H9 (cell line): ENCODE results near the gene VPS41. TPM values are rescaled to one million over a fixed set of nuclear protein-coding genes. Genes with fewer than 3 reads are reported as not detected.

Source experiments
- DNase-seq: peaks from one replicate; pipeline ENCODE4 v3.0.0-alpha.2; 2017
- H2AFZ ChIP-seq: one replicate; pipeline ENCODE4 v1.6.1; 2013; ENCODE audit warnings: mild to moderate bottlenecking, low read length, control low read depth, moderate library complexity
- H2AK5ac ChIP-seq: 2 replicates; pipeline ENCODE4 v1.6.1; 2013; ENCODE audit warnings: low read length, control low read depth, mixed read lengths; ENCODE audit not compliant: insufficient read length
- H2BK120ac ChIP-seq: one replicate; pipeline ENCODE4 v1.6.1; 2013; ENCODE audit warnings: low read depth, mild to moderate bottlenecking, low read length, control low read depth, inconsistent platforms; ENCODE audit not compliant: poor library complexity, severe bottlenecking
- H2BK12ac ChIP-seq: 2 replicates; pipeline ENCODE4 v1.6.1; 2013; ENCODE audit warnings: low read length, control low read depth, mixed read lengths, low read depth; ENCODE audit not compliant: insufficient read length
- H2BK15ac ChIP-seq: 2 replicates; pipeline ENCODE4 v1.6.1; 2013; ENCODE audit warnings: low read depth, low read length, control low read depth
- H2BK20ac ChIP-seq: one replicate; pipeline ENCODE4 v1.6.1; 2013; ENCODE audit warnings: low read depth, mild to moderate bottlenecking, low read length, control low read depth, inconsistent platforms; ENCODE audit not compliant: poor library complexity, severe bottlenecking
- H2BK5ac ChIP-seq: 2 replicates; pipeline ENCODE4 v1.6.1; 2013; ENCODE audit warnings: low read length, control low read depth, mixed read lengths; ENCODE audit not compliant: insufficient read length
- H3K14ac ChIP-seq: 2 replicates; pipeline ENCODE4 v1.6.1; 2013; ENCODE audit warnings: low read length, control low read depth; ENCODE audit not compliant: insufficient read depth
- H3K18ac ChIP-seq: 2 replicates; pipeline ENCODE4 v1.6.1; 2013; ENCODE audit warnings: low read depth, mild to moderate bottlenecking, mixed read lengths, low read length, control low read depth; ENCODE audit not compliant: insufficient read length
- H3K23ac ChIP-seq: 2 replicates; pipeline ENCODE4 v1.6.1; 2013; ENCODE audit warnings: low read length, control low read depth, mixed read lengths, low read depth; ENCODE audit not compliant: insufficient read length
- H3K23me2 ChIP-seq: 2 replicates; pipeline ENCODE4 v1.6.1; 2013; ENCODE audit warnings: low read depth, mild to moderate bottlenecking, mixed read lengths, low read length, control low read depth; ENCODE audit not compliant: insufficient read length, poor library complexity, severe bottlenecking
- H3K27ac ChIP-seq: 2 replicates; pipeline ENCODE4 v1.5.1; 2013; ENCODE audit warnings: low read length, control low read depth, mixed read lengths, low read depth; ENCODE audit not compliant: insufficient read length
- H3K27me3 ChIP-seq: 2 replicates; pipeline ENCODE4 v1.6.1; 2013; ENCODE audit warnings: low read length, control low read depth, inconsistent platforms; ENCODE audit not compliant: insufficient read depth
- H3K4ac ChIP-seq: 2 replicates; pipeline ENCODE4 v1.6.1; 2013; ENCODE audit warnings: low read depth, mild to moderate bottlenecking, control low read depth, inconsistent platforms, low read length, moderate library complexity
- H3K4me1 ChIP-seq: 2 replicates; pipeline ENCODE4 v1.6.1; 2013; ENCODE audit warnings: low read length, control low read depth, inconsistent platforms; ENCODE audit not compliant: insufficient read depth
- H3K4me2 ChIP-seq: 2 replicates; pipeline ENCODE4 v1.6.1; 2013; ENCODE audit warnings: low read length, control low read depth, mixed read lengths; ENCODE audit not compliant: insufficient read length, insufficient read depth
- H3K56ac ChIP-seq: 2 replicates; pipeline ENCODE4 v1.6.1; 2013; ENCODE audit warnings: low read depth, mild to moderate bottlenecking, mixed read lengths, low read length, control low read depth; ENCODE audit not compliant: insufficient read length
- H3K79me1 ChIP-seq: 2 replicates; pipeline ENCODE4 v1.6.1; 2013; ENCODE audit warnings: low read depth, mild to moderate bottlenecking, moderate library complexity, low read length, control low read depth, inconsistent platforms; ENCODE audit not compliant: insufficient read depth, poor library complexity, severe bottlenecking
- H3K79me2 ChIP-seq: 2 replicates; pipeline ENCODE4 v1.6.1; 2013; ENCODE audit warnings: low read length, control low read depth, inconsistent platforms; ENCODE audit not compliant: insufficient read depth
- H3K9ac ChIP-seq: 2 replicates; pipeline ENCODE4 v1.6.1; 2013; ENCODE audit warnings: low read length, control low read depth, mixed read lengths; ENCODE audit not compliant: insufficient read length; ENCODE audit errors: extremely low read depth
- H3K9me3 ChIP-seq: one replicate; pipeline ENCODE4 v1.6.1; 2013; ENCODE audit warnings: low read depth, low read length, inconsistent platforms; ENCODE audit not compliant: control insufficient read depth
- H3T11ph ChIP-seq: one replicate; pipeline ENCODE4 v1.6.1; 2013; ENCODE audit warnings: mild to moderate bottlenecking, low read length, control low read depth, inconsistent platforms
- H4K20me1 ChIP-seq: one replicate; pipeline ENCODE4 v1.6.1; 2013; ENCODE audit not compliant: control insufficient read depth, insufficient read length, insufficient read depth
- H4K5ac ChIP-seq: 2 replicates; pipeline ENCODE4 v1.6.1; 2013; ENCODE audit warnings: low read depth, mild to moderate bottlenecking, mixed read lengths, low read length, control low read depth; ENCODE audit not compliant: insufficient read length
- H4K8ac ChIP-seq: replicated peaks from 2 replicates; pipeline ENCODE4 v1.6.1; 2013; ENCODE audit warnings: low read length, control low read depth, mixed read lengths, low read depth; ENCODE audit not compliant: insufficient read length
- H4K91ac ChIP-seq: 2 replicates; pipeline ENCODE4 v1.6.1; 2013; ENCODE audit warnings: low read depth, mild to moderate bottlenecking, moderate library complexity, mixed read lengths, low read length, control low read depth; ENCODE audit not compliant: insufficient read length
- H3K27ac Mint-ChIP-seq, 3 experiments: 2 replicates in 2 of 3; 3 replicates in 1 of 3; pipeline ENCODE4 v1.8.0; 2020 to 2021; ENCODE audit warnings: mixed read lengths in 3 of 3, mild to moderate bottlenecking in 1 of 3, moderate library complexity in 1 of 3
- H3K27me3 Mint-ChIP-seq: 2 replicates; pipeline ENCODE4 v1.8.0; 2021; ENCODE audit warnings: low read depth, mild to moderate bottlenecking, moderate library complexity, mixed read lengths
- H3K36me3 Mint-ChIP-seq, 3 experiments: 2 replicates in 2 of 3; 3 replicates in 1 of 3; pipeline ENCODE4 v1.8.0; 2020 to 2021; ENCODE audit warnings: low read depth in 3 of 3, mixed read lengths in 3 of 3; ENCODE audit not compliant: insufficient read depth in 1 of 3
- H3K4me1 Mint-ChIP-seq, 2 experiments: 2 replicates each; pipeline ENCODE4 v1.8.0; 2020; ENCODE audit warnings: mixed read lengths in 2 of 2
- H3K4me3 Mint-ChIP-seq, 2 experiments: 2 replicates in 1 of 2; 3 replicates in 1 of 2; pipeline ENCODE4 v1.8.0; 2020 to 2021; ENCODE audit warnings: mild to moderate bottlenecking in 2 of 2, mixed read lengths in 2 of 2, moderate library complexity in 1 of 2
- H3K9me3 Mint-ChIP-seq, 2 experiments: 2 replicates in 1 of 2; 3 replicates in 1 of 2; pipeline ENCODE4 v1.8.0; 2020; ENCODE audit warnings: mild to moderate bottlenecking in 2 of 2, mixed read lengths in 2 of 2, moderate library complexity in 1 of 2
- CTCF ChIP-seq: fragments of 200-600 bp; sonication (generic); conservative IDR thresholded peaks from 3 replicates; pipeline ENCODE4 v1.8.0; 2021; ENCODE audit warnings: antibody characterized with exemption, mild to moderate bottlenecking
- WGBS: extraction: QIAGEN DNeasy Blood & Tissue Kit; methylation state at CpG from one replicate; pipeline ENCODE4 v1.1.7; 2013; ENCODE audit warnings: missing lambda C conversion rate, low lambda C conversion rate, mixed read lengths; ENCODE audit not compliant: insufficient read length; ENCODE audit errors: extremely low coverage; 5-methylcytosine and 5-hydroxymethylcytosine counted together
- total RNA-seq: library from RNA; stranded (reverse); gene quantifications from 2 replicates; pipeline ENCODE4 v1.2.1, GENCODE V29; 2021

The VPS41 gene
- total RNA-seq, 1 experiment from 2014 or later, result 49.3 TPM

GRCh38 chr7:38844952-38845563 is 63.9 kb downstream of the VPS41 start:
- H3K79me2 ChIP-seq, result no peaks in the 10 kb centered on the region
- no peaks in the 10 kb centered on the region for H3K9me3 ChIP-seq
- no peak for DNase-seq
- H3K23me2 ChIP-seq, result no peaks in the 10 kb centered on the region
- Mint-ChIP-seq H3K9me3 (no peaks in the 10 kb centered on the region), H3K4me1 (peaks cover 10 to 15% of the 10 kb centered on the region in 2 experiments), H3K27me3 (no peaks in the 10 kb centered on the region), H3K36me3 (0 out of 7 replicates have a peak, but pooled peaks cover 0 to 2% (median 0%) of the 10 kb centered on the region in 3 experiments), H3K27ac (no peak overlapping the region), H3K4me3 (no peak overlapping the region)
- H2BK12ac ChIP-seq, result no peak overlapping the region
- H2AFZ ChIP-seq, result no peak overlapping the region
- no peak overlapping the region for H4K8ac ChIP-seq
- no peak overlapping the region for H2BK120ac ChIP-seq
- no peak overlapping the region for H3T11ph ChIP-seq
- H2BK20ac ChIP-seq, result no peak overlapping the region
- no peak overlapping the region for H4K91ac ChIP-seq
- no peaks in the 10 kb centered on the region for H3K79me1 ChIP-seq
- no peak overlapping the region for H3K23ac ChIP-seq
- WGBS, result no CpG with 5 or more reads among the region's 8 CpGs
- H3K27me3 ChIP-seq, result no peaks in the 10 kb centered on the region
- TF ChIP-seq CTCF, result no peak
- H3K14ac ChIP-seq, result no peak overlapping the region; the same call in 1 of the 2 replicates
- H2BK15ac ChIP-seq, result no peak overlapping the region
- no peak overlapping the region for H3K4ac ChIP-seq
- no peaks in the 10 kb centered on the region for H4K20me1 ChIP-seq
- H3K9ac ChIP-seq, result no peak overlapping the region
- H3K18ac ChIP-seq, result peak overlapping the region; percentile 4
- no peak overlapping the region for H3K56ac ChIP-seq
- no peak overlapping the region for H4K5ac ChIP-seq
- no peaks in the 10 kb centered on the region for H3K4me1 ChIP-seq
- H2BK5ac ChIP-seq, result no peak overlapping the region
- no peak overlapping the region for H3K27ac ChIP-seq
- H2AK5ac ChIP-seq, result no peak overlapping the region
- H3K4me2 ChIP-seq, result no peak overlapping the region
